SK-N-SH treated with all-trans-retinoic acid at 6 μM for 48 hours (cell line): ENCODE measurements around the gene NR2E3.

ENCODE experiments used
- ATAC-seq: fragments of 200-7000 bp; cut with Tn5 transposase; 3 replicates; pipeline ENCODE4 v1.9.1; 2020; ENCODE audit warnings: mild to moderate bottlenecking, moderate library complexity
- ARNTL ChIP-seq: fragments of 450-650 bp; formaldehyde crosslinking; IDR thresholded peaks from 2 replicates; pipeline ENCODE4 v1.5.0; 2020; ENCODE audit warnings: low read depth, mild to moderate bottlenecking, moderate library complexity, borderline replicate concordance
- BACH2 ChIP-seq: fragments of 250-450 bp; sonication (Bioruptor Pico); IDR thresholded peaks from 2 replicates; pipeline ENCODE4 v1.9.0; 2021; ENCODE audit warnings: mild to moderate bottlenecking, borderline replicate concordance
- CREB5 ChIP-seq: fragments of 250-450 bp; sonication (Bioruptor Pico); IDR thresholded peaks from 2 replicates; pipeline ENCODE4 v1.5.1; 2020; ENCODE audit warnings: low read depth, mild to moderate bottlenecking, moderate library complexity
- CSDC2 ChIP-seq: fragments of 250-450 bp; sonication (Bioruptor Pico); IDR thresholded peaks from 2 replicates; pipeline ENCODE4 v1.5.0; 2020; ENCODE audit warnings: mild to moderate bottlenecking, moderate library complexity
- CSRNP3 ChIP-seq: fragments of 250-450 bp; sonication (Bioruptor Pico); IDR thresholded peaks from 2 replicates; pipeline ENCODE4 v1.5.1; 2021; ENCODE audit warnings: mild to moderate bottlenecking, moderate library complexity
- ESRRG ChIP-seq: fragments of 250-450 bp; sonication (Bioruptor Pico); IDR thresholded peaks from 2 replicates; pipeline ENCODE4 v1.6.1; 2021; ENCODE audit warnings: mild to moderate bottlenecking
- GLIS3 ChIP-seq: fragments of 250-450 bp; sonication (Bioruptor Pico); IDR thresholded peaks from 2 replicates; pipeline ENCODE4 v1.5.0; 2020; ENCODE audit warnings: mild to moderate bottlenecking, moderate library complexity
- PATZ1 ChIP-seq: fragments of 250-450 bp; sonication (Bioruptor Pico); IDR thresholded peaks from 2 replicates; pipeline ENCODE4 v1.8.0; 2020; ENCODE audit warnings: mild to moderate bottlenecking, moderate library complexity, borderline replicate concordance
- PPARA ChIP-seq: fragments of 250-450 bp; sonication (Bioruptor Pico); IDR thresholded peaks from 2 replicates; pipeline ENCODE4 v1.5.0; 2020; ENCODE audit warnings: mild to moderate bottlenecking, borderline replicate concordance
- RARB ChIP-seq: fragments of 250-450 bp; sonication (Bioruptor Pico); IDR thresholded peaks from 2 replicates; pipeline ENCODE4 v1.8.0; 2021; ENCODE audit warnings: mild to moderate bottlenecking, moderate library complexity
- SNAI2 ChIP-seq: fragments of 250-450 bp; sonication (Bioruptor Pico); IDR thresholded peaks from 2 replicates; pipeline ENCODE4 v1.5.0; 2020; ENCODE audit warnings: mild to moderate bottlenecking, moderate library complexity
- TOX ChIP-seq: fragments of 250-450 bp; sonication (Bioruptor Pico); IDR thresholded peaks from 2 replicates; pipeline ENCODE4 v1.8.0; 2021; ENCODE audit warnings: mild to moderate bottlenecking, moderate library complexity, borderline replicate concordance
- TSHZ2 ChIP-seq: fragments of 250-450 bp; sonication (Bioruptor Pico); IDR thresholded peaks from 2 replicates; pipeline ENCODE4 v1.5.0; 2020; ENCODE audit warnings: mild to moderate bottlenecking, moderate library complexity
- ZC3H10 ChIP-seq: fragments of 250-450 bp; sonication (Bioruptor Pico); IDR thresholded peaks from 2 replicates; pipeline ENCODE4 v1.5.1; 2021; ENCODE audit warnings: mild to moderate bottlenecking, moderate library complexity
- ZFP3 ChIP-seq: fragments of 250-450 bp; sonication (Bioruptor Pico); IDR thresholded peaks from 2 replicates; pipeline ENCODE4 v1.5.0; 2020; ENCODE audit warnings: mild to moderate bottlenecking, moderate library complexity
- ZFP30 ChIP-seq: fragments of 450-650 bp; formaldehyde crosslinking; IDR thresholded peaks from 2 replicates; pipeline ENCODE4 v1.5.0; 2022; ENCODE audit warnings: mild to moderate bottlenecking, moderate library complexity
- ZNF565 ChIP-seq: fragments of 450-650 bp; formaldehyde crosslinking; conservative IDR thresholded peaks from 2 replicates; pipeline ENCODE4 v1.5.0; 2020; ENCODE audit warnings: low read depth, mild to moderate bottlenecking, moderate library complexity
- ZNF70 ChIP-seq: fragments of 450-650 bp; formaldehyde crosslinking; IDR thresholded peaks from 2 replicates; pipeline ENCODE4 v1.5.0; 2020; ENCODE audit warnings: mild to moderate bottlenecking, moderate library complexity
- ZNF8 ChIP-seq: fragments of 450-650 bp; formaldehyde crosslinking; IDR thresholded peaks from 2 replicates; pipeline ENCODE4 v1.5.0; 2020; ENCODE audit warnings: mild to moderate bottlenecking, moderate library complexity

Gene NR2E3

GRCh38 chr15:71776304-71776703 lies 34.0 kb upstream of the NR2E3 start:
- ATAC-seq = no peak
- TF ChIP-seq RARB (CRISPR knock-in tag) = no peak
- no peak for TF ChIP-seq TOX (CRISPR knock-in tag)
- TF ChIP-seq ZC3H10 (CRISPR knock-in tag) = no peak
- no peak for TF ChIP-seq TSHZ2
- TF ChIP-seq BACH2 (CRISPR knock-in tag) = no peak
- no peak for TF ChIP-seq PATZ1
- no peak for TF ChIP-seq ZNF70 (CRISPR knock-in tag)
- no peak for TF ChIP-seq ZNF8 (CRISPR knock-in tag)
- TF ChIP-seq ZFP30 (CRISPR knock-in tag) = no peak
- TF ChIP-seq ESRRG (CRISPR knock-in tag) = no peak

GRCh38 chr15:71777216-71777943 lies 33.0 kb upstream of the NR2E3 start:
- no peak for ATAC-seq
- TF ChIP-seq TSHZ2 (no peak), ZNF70 (CRISPR knock-in tag) (0 out of 2 replicates have a peak, but pooled peaks have one; percentile 42)
- TF ChIP-seq, all 23 proteins: peak for 1

GRCh38 chr15:71779073-71779797 lies 31.1 kb upstream of the NR2E3 start:
- ATAC-seq = no peak
- no peak for TF ChIP-seq RARB (CRISPR knock-in tag)
- TF ChIP-seq TSHZ2 = no peak
- no peak for TF ChIP-seq ARNTL (CRISPR knock-in tag)
- TF ChIP-seq PATZ1 = no peak
- no peak for TF ChIP-seq ESRRG (CRISPR knock-in tag)
- no peak for TF ChIP-seq SNAI2 (CRISPR knock-in tag)
- no peak for TF ChIP-seq PPARA
- no peak for TF ChIP-seq GLIS3 (CRISPR knock-in tag)
- no peak for TF ChIP-seq CSRNP3 (CRISPR knock-in tag)
- no peak for TF ChIP-seq ZFP30 (CRISPR knock-in tag)
- TF ChIP-seq ZNF8 (CRISPR knock-in tag) = no peak
- TF ChIP-seq ZFP3 (CRISPR knock-in tag) = no peak
- no peak for TF ChIP-seq TOX (CRISPR knock-in tag)
- no peak for TF ChIP-seq ZNF565 (CRISPR knock-in tag)
- no peak for TF ChIP-seq CSDC2 (CRISPR knock-in tag)
- TF ChIP-seq CREB5 (CRISPR knock-in tag) = no peak
- TF ChIP-seq, all 23 proteins: peak for 0
